Fibroblast of peridontal ligament (primary cell): ENCODE data around the gene MYO1H.
A peak's percentile ranks its signal among the peaks of the same experiment; 100 is the strongest.
"Not testable (repeated sequence)": the region's sequence is repeated elsewhere in the genome, so short reads cannot be mapped to it uniquely, and the experiment has no call there.

Experiments
- DNase-seq: peaks from one replicate; pipeline ENCODE4 v3.0.0-alpha.2; 2010; ENCODE audit errors: extremely low read depth

The MYO1H gene

GRCh38 chr12:109343677-109344076 lies 4.0 kb upstream of the MYO1H start:
- DNase-seq, result no peak

- DNase-seq, result no peak
Observed at GRCh38 chr12:109345428-109345827, 2.3 kb upstream of the MYO1H start.

DNA sequence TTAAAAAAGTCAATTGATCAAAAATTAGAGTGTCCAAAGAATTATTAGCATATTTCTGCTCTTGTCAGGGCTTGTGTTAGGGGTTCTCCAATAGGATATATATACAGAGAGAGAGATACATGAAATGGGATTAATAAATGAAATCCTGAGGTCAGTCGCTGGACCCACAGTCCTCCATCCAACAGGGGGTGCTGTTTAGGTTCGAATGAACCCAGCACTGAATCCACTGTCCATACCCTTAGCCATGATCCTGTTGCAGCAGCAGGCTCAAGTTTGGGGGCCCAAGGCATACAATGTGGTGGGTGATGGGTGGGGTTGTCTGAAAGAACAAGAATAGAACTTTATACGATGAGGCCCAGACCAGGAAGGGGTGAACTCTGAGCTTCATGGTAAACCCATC lies 780 bp upstream of the MYO1H start:
- no peak for DNase-seq

GRCh38 chr12:109352184-109352583 lies 4.5 kb downstream of the MYO1H start:
- DNase-seq, result no peak

GRCh38 chr12:109356577-109356976 lies 8.9 kb downstream of the MYO1H start:
- DNase-seq, result no peak

GRCh38 chr12:109357032-109357431 lies 9.3 kb downstream of the MYO1H start:
- no peak for DNase-seq

- peak; percentile 5 for DNase-seq
Observed at GRCh38 chr12:109358154-109358869, 10.6 kb downstream of the MYO1H start.

DNA sequence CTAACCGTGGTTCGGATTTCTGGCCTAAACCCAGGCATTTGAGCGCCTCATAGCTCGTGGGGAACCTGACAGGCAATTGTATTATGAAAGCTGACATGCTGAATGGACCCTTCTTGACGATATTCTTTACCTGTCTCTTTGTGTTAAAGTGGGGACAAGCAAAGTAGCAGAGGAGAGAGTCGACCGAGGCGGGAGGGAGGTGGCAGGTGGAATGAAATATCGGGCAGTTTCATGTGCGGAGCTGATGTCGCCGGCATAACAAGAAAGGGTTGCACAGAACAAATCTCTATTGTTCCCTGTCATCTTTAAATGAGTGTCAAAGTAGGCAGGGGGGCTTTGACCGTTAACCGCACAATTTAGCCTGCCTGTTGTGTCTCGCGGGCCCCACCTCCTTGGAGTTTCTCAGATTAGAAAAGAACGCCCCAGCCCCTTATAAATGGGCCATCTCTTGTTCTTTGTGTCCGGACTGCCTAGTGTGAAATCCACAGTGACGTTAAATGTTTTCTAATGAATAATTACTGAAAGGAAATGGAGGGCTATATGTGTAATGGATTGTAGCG lies 11.5 kb downstream of the MYO1H start:
- DNase-seq, result no peak

GRCh38 chr12:109369831-109370230 lies 22.1 kb downstream of the MYO1H start:
- no peak for DNase-seq

DNA sequence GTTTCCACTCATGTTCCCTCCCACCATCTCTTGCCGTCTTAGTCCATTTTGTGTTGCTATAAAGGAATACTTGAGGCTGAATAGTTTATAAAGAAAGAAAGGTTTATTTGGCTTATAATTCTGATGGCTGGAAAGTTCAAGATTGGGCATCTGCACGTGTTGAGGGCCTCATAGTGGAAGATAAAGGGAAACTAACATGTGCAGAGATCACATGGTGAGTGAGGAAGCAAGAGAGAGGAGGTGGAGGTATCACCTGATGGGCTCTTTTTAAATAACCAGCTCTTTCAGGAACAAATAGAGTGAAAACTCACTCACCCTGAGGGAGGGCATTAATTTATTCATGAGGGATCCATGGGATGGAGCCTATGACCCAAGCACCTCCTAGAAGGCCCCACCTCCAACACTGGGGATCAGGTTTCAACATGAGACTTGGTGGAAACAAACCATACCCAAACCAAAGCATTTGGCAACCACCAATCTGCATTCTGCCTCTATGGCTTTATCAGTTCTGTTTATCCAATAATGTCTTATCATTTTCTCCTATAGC lies 29.5 kb downstream of the MYO1H start:
- no peak for DNase-seq

DNA sequence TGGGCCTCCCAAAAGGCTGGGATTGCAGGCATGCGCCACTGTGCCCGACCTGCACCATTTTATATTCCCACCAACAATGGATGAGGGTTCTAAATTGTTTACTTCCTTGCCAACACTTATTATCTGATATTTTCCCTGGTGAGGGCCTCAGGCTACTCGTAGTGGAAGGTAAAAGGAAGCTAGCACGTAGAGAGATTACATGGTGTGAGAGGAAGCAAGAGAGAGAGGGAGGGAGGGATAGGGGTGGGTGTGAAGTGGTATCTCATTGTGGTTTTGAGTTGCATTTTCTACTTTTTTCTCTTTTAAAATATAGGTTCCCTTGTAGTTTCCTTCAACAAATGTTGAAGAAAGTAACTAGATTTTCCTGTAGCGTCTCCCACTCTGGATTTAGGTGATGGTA lies 30.9 kb downstream of the MYO1H start:
- DNase-seq, result no peak

GRCh38 chr12:109382031-109382430 lies 34.3 kb downstream of the MYO1H start:
- no peak for DNase-seq

GRCh38 chr12:109383240-109383639 lies 35.5 kb downstream of the MYO1H start:
- DNase-seq, result no peak

- peak; percentile 80 for DNase-seq
Observed at GRCh38 chr12:109385339-109386058, 37.8 kb downstream of the MYO1H start.

DNA sequence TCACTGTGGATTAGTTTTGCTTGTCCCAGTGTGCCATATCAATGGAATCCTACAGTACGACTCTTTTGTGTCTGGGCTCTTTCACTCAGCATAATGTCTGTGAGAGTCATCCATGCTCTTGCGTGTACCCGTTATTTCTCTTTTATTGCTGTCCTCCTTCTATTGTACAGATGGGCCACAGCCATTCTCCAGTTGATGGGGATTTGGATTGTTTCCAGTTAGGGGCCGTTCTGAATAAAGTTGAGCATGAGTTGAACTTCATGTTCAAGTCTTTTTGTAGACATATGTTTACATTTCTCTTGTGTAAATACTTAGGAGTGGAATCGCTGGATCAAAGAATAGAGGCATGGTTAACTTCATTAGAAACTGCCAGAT lies 38.3 kb downstream of the MYO1H start:
- no peak for DNase-seq

DNA sequence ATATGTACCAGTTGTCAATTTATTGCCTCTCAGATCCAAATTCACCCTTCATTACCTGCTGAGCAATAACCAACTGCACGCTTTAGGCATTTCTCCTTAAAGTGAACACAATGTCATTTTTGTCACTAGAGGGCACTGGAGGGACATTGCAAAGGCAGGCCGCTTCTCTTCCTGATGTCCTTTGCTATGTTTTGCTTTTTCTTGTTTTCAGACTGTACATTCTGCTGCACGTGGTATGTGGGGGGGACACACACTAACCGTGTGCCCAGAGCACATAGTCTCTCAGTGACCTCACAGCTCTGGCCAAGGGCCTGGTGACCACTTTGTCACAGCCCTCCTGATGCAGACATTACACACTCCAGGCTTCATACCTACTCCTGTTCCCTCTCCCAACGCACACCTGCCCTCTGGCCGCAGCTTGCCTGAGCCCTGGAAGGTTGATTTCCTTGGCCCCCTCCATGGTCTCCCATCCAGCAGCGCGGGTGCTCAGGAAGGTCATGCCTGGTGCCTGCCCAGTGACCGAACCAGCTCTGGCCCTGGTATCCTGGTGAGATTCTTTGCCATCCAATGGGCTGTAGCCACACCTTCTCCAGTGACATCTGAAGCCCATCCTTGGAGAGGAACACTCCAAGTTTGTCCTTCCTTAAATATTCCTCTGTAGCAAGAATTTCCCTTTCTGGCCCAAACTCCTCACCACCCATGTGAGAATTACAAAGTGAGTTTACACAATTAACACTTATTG lies 39.9 kb downstream of the MYO1H start:
- DNase-seq, result peak; percentile 51

DNA sequence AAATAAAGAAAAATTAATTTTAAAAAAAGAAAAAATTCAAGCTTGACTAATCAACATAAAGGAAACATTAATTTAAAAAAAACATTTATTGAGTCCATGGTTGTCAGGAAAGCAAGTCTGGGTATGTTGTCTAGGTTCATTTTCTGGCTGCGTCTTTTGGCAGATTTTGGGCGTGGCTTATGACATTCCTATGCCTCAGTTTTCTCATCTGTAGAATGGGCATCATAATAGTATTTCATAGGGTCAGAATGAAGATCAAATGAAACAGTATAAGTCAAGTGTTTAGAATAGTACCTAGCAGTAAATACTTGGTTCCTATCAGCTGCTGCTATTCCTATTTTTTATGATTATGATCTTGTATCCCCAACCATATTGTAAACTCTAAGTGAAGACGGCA lies 40.5 kb downstream of the MYO1H start:
- no peak for DNase-seq

DNA sequence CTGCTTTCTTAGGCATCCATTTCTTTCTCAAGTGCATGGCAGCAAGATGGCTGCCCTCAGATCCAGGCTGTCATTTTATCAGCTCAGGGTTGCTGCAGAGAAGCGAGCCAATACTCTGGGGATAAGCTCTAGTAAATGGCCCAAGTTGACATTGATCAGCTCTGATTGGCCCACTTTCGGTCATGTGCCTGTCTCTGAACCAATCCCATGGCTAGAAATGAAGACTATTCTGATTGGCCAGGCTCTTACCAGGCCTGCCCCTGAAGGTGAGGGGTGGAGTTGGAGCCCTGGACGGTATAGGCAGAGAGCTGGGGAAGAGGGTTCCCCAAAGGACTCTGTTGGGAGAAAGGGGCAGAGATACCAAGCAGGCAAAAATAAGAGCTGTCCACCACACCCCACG lies 41.4 kb downstream of the MYO1H start:
- no peak for DNase-seq

GRCh38 chr12:109393437-109394345 lies 46.0 kb downstream of the MYO1H start:
- peak; percentile 75 for DNase-seq

DNA sequence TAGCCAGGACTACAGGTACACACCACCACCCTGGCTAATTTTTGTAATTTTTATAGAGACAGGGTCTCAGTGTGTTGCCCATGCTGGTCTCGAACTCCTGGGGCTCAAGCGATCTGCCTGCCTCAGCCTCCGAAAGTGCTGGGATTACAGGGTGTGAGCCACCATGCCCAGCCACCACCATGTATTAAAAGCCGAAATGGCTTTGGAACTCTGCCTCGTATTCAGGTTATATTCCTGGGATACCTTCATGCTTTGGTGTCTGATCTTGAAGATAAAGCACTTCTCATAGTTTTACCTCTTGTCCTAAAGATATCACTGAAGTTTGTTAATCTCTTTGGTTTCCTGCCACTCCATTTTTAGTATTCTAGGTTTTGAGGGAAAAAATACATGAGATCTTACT lies 47.2 kb downstream of the MYO1H start:
- no peak for DNase-seq

DNA sequence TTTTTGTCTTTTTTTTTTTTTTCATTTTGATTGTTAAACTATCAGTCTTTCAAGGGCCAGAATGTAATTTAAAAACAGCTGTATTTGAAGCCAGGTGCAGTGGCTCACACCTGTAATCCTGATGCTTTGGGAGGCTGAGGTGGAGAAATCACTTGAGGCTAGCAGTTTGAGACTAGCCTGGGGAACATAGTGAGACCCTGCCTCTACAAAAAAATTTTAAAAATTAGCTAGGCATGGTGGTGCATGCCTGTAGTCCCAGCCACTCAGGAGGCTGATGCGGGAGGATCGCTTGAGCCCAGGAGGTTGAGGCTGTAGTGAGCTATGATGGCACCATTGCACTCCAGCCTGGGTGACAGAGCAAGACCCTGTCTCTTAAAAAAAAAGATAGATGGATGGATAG lies 57.1 kb downstream of the MYO1H start:
- not testable (repeated sequence) for DNase-seq
